ENCODE measurements around the gene EFHD2.
"Not testable (repeated sequence)": the region's sequence is repeated elsewhere in the genome, so short reads cannot be mapped to it uniquely, and the experiment has no call there.

The EFHD2 gene

GRCh38 chr1:15389828-15390227 lies 19.9 kb upstream of the EFHD2 start:
- not testable (repeated sequence) for DNase-seq

GRCh38 chr1:15390667-15391066 lies 19.0 kb upstream of the EFHD2 start:
- no peak for DNase-seq

- no peak for DNase-seq
These were observed 18.3 kb upstream of the EFHD2 start for GRCh38 chr1:15391366-15391765.

GRCh38 chr1:15393475-15394257 lies 16.0 kb upstream of the EFHD2 start:
- DNase-seq = no peak

GRCh38 chr1:15394258-15394690 lies 15.4 kb upstream of the EFHD2 start:
- no peak for DNase-seq

GRCh38 chr1:15397236-15397635 lies 12.5 kb upstream of the EFHD2 start:
- DNase-seq = no peak

GRCh38 chr1:15399710-15400109 lies 10.0 kb upstream of the EFHD2 start:
- no peak for DNase-seq

GRCh38 chr1:15400627-15401026 lies 9.1 kb upstream of the EFHD2 start:
- DNase-seq = peak; percentile 63

- no peak for DNase-seq
These were observed 8.2 kb upstream of the EFHD2 start for GRCh38 chr1:15401391-15402055.

- DNase-seq = no peak
These were observed 6.8 kb upstream of the EFHD2 start for GRCh38 chr1:15402809-15403450.

GRCh38 chr1:15403962-15404580 lies 5.6 kb upstream of the EFHD2 start:
- no peak for DNase-seq

- no peak for DNase-seq
These were observed 4.4 kb upstream of the EFHD2 start for GRCh38 chr1:15405106-15405850.

- DNase-seq = no peak
These were observed 2.8 kb upstream of the EFHD2 start for GRCh38 chr1:15406614-15407559.

- DNase-seq = no peak
These were observed 2.1 kb upstream of the EFHD2 start for GRCh38 chr1:15407580-15407979.

GRCh38 chr1:15408890-15409387 lies 749 bp upstream of the EFHD2 start:
- no peak for DNase-seq

GRCh38 chr1:15410223-15410883 lies 665 bp downstream of the EFHD2 start:
- no peak for DNase-seq

- no peak for DNase-seq
These were observed 1.2 kb downstream of the EFHD2 start for GRCh38 chr1:15410884-15411245.

- no peak for DNase-seq
These were observed 2.0 kb downstream of the EFHD2 start for GRCh38 chr1:15411593-15412137.

GRCh38 chr1:15412175-15412800 lies 2.6 kb downstream of the EFHD2 start:
- DNase-seq = no peak

- DNase-seq = no peak
These were observed 3.2 kb downstream of the EFHD2 start for GRCh38 chr1:15412843-15413242.
